ENCODE results near the gene MRPL11. TPM values are rescaled to one million over a fixed set of nuclear protein-coding genes. Genes with fewer than 3 reads are reported as not detected.

MRPL11 gene
- total and polyA plus RNA-seq, 2 of the 13 experiments (the other 11 are each of a cell fraction or from before 2014, with no cell fraction given), result 72.9 to 176 TPM

DNA sequence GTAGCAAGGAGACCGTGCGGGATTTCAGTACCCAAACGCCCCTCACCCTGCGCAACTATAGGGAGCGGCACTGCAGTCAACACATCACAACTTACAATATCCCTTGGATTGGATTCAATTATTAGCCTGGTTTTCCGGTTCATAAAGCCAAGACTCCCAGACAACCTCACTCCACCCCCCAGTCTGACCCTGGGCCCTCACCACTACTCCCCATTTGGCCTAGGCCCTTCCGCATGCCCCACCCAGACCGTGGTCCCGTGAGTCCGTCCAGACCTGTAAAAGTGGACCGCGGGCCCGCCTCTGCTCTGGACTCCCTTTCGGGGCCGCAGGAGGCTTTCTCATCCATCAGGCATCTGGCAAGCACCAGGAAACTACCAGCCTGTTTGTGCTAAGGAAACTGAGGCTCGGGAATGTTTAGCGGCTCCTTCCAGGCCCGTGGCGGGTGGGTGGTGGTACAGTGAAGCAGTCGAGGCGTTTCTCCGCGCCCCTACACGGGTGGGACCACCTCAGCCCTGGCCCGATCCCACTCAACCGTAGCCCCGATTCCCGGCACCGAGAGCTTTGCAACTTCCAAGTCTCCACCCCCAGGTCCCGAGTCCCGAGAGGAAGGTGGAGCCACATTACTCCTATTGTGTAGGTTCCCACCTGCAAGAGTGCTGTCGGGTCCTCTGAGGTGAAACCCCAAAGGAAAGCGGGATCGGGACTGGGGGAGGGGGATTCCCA is 40.9 kb upstream of the MRPL11 start (continued):
- no peak; the same call in 1 of the 2 replicates for TF ChIP-seq UBTF (CRISPR knock-in tag; IDR thresholded peaks at IDR 0.05)
- TF ChIP-seq KDM6A (CRISPR knock-in tag; IDR thresholded peaks at IDR 0.05; ENCODE audit: low read depth), result no peak
- TF ChIP-seq NFIC (IDR thresholded peaks at IDR 0.05; ENCODE audit: low read length), result 0 out of 2 replicates have a peak, but pooled peaks have one; percentile 16
- TF ChIP-seq SATB2 (CRISPR knock-in tag; IDR thresholded peaks at IDR 0.05), result no peak
- no peak for TF ChIP-seq ZNF660 (CRISPR knock-in tag; IDR thresholded peaks at IDR 0.05; ENCODE audit: borderline replicate concordance, low read depth)
- TF ChIP-seq PAWR (CRISPR knock-in tag; IDR thresholded peaks at IDR 0.05; ENCODE audit: borderline replicate concordance), result 0 out of 2 replicates have a peak, but pooled peaks have one; percentile 10
- 0 out of 2 replicates have a peak, but pooled peaks have one; percentile 17 for TF ChIP-seq ZNF761 (CRISPR knock-in tag; conservative IDR thresholded peaks at IDR 0.05)
- TF ChIP-seq, protein P1, sequence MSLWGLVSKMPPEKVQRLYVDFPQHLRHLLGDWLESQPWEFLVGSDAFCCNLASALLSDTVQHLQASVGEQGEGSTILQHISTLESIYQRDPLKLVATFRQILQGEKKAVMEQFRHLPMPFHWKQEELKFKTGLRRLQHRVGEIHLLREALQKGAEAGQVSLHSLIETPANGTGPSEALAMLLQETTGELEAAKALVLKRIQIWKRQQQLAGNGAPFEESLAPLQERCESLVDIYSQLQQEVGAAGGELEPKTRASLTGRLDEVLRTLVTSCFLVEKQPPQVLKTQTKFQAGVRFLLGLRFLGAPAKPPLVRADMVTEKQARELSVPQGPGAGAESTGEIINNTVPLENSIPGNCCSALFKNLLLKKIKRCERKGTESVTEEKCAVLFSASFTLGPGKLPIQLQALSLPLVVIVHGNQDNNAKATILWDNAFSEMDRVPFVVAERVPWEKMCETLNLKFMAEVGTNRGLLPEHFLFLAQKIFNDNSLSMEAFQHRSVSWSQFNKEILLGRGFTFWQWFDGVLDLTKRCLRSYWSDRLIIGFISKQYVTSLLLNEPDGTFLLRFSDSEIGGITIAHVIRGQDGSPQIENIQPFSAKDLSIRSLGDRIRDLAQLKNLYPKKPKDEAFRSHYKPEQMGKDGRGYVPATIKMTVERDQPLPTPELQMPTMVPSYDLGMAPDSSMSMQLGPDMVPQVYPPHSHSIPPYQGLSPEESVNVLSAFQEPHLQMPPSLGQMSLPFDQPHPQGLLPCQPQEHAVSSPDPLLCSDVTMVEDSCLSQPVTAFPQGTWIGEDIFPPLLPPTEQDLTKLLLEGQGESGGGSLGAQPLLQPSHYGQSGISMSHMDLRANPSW (CRISPR knock-in tag; IDR thresholded peaks at IDR 0.05; ENCODE audit: borderline replicate concordance), result peak; percentile 57; the same call in 1 of the 2 replicates
- TF ChIP-seq HOXA5 (CRISPR knock-in tag; IDR thresholded peaks at IDR 0.05), result peak; percentile 14; the same call in 1 of the 2 replicates
- no peak; the same call in 1 of the 2 replicates for TF ChIP-seq ZNF33B (CRISPR knock-in tag; IDR thresholded peaks at IDR 0.05)
- TF ChIP-seq TBL1XR1 (IDR thresholded peaks at IDR 0.05; ENCODE audit: borderline replicate concordance, low read length, partially characterized antibody), result peak; percentile 8
- 0 out of 2 replicates have a peak, but pooled peaks have one; percentile 86 for TF ChIP-seq PAX8 (CRISPR knock-in tag; IDR thresholded peaks at IDR 0.05; ENCODE audit: borderline replicate concordance)
- no peak for TF ChIP-seq FOXP1 (IDR thresholded peaks at IDR 0.05)
- no peak for TF ChIP-seq FOXP1 (CRISPR knock-in tag; IDR thresholded peaks at IDR 0.05)

All from HepG2 (cell line).